GM19397 (cell line): ENCODE results near the gene SPRY2.
A peak's percentile ranks its signal among the peaks of the same experiment; 100 is the strongest.

Experiments used
- ATAC-seq: cut with Tn5 transposase; IDR thresholded peaks from one replicate; pipeline ENCODE4 v1.9.1; 2021; ENCODE audit warnings: mild to moderate bottlenecking, moderate library complexity; ENCODE audit not compliant: unreplicated experiment

SPRY2 gene, protein sequence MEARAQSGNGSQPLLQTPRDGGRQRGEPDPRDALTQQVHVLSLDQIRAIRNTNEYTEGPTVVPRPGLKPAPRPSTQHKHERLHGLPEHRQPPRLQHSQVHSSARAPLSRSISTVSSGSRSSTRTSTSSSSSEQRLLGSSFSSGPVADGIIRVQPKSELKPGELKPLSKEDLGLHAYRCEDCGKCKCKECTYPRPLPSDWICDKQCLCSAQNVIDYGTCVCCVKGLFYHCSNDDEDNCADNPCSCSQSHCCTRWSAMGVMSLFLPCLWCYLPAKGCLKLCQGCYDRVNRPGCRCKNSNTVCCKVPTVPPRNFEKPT

GRCh38 chr13:80341101-80341755 is at the start of gene SPRY2:
SPRY2 (minus strand) TSS chr13:80341126; CDS start chr13:80337705, 3,421 bp downstream.
- ATAC-seq = peak; percentile 52

GRCh38 chr13:80390338-80390737 is 49.4 kb upstream of the SPRY2 start:
- ATAC-seq = no peak

DNA sequence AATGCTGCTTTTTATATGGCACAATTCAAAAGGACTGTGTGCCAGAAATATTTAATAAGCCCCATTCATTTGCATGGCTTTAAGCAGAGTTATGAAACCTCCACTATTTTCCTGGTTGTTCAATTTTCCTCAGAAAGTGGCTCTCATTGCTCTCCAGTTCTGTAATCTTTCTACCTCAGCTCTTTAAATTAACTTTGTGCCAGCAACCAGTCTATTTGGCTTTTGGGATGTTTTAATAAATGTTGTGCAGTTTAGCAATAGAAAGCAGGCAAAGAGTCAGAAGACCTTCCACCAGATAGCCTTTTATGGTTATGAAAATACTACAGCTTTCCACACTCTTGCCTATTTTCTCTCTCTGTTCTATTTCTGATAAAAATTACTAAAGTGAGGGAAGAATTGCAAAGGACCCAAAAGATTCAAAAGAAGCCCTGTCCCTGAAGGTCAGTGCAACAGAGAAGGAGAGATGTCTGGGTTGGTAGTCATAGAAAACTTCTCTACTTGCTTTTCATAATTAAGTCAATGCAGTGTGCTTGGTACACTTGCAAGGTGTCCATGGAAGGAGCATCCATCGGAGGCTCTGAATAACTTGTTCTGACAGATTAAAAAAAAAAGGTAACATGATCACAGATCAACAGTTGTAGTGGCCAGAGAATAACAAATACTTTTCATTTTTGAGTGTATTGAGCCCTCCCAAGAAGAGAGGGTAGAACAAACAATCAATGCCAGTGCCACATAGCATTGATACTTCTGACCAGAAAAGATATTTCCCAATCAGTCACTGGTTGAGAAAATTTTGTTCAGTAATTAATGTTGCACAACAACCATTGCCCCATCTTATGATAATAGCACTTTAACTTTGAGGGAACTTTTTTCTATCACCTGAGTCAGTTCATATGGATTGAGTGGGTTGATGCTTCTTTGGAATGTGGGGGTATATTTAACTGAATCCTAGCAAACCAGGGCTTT is 48.4 kb upstream of the SPRY2 start:
- ATAC-seq = no peak

GRCh38 chr13:80388506-80388905 is 47.6 kb upstream of the SPRY2 start:
- no peak for ATAC-seq

DNA sequence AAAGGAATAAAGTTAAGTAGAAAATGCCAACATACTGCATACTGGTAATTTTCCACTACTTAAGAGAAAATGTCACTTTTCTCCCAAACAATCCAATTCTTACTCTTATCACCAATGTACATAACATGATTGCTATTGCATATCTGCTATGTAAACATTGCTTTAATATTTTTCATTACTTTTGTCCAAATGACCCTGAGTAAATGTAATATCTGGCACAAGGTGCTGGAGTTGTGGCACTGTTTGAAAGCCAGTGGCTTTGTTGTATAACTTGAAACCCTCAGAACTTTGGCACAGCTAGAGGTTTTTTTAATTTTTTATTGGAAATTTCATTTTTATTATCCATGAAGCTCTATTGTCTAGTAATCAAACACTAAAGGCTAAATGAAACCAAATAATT is 45.7 kb upstream of the SPRY2 start:
- ATAC-seq = no peak

GRCh38 chr13:80386002-80386401 is 45.1 kb upstream of the SPRY2 start:
- no peak for ATAC-seq

DNA sequence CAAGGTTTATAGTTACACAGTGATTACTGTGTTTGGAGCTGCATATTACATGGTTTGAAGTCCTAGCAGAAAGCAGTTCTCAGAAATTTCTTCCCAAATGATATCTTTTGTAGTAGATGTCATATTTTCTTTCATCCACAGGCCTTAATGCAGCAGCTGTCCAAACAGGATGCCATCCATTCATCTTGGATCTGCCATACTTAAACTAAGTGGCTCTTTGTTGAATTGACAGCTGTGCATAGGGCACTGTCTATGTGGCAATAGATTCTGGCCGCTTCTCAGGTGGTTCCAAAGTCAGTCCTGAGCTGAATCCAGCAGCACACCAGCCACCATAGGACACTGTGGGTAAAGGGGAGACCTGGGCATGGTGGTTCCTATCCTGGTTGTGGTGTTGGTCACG is 41.6 kb upstream of the SPRY2 start:
- no peak for ATAC-seq

DNA sequence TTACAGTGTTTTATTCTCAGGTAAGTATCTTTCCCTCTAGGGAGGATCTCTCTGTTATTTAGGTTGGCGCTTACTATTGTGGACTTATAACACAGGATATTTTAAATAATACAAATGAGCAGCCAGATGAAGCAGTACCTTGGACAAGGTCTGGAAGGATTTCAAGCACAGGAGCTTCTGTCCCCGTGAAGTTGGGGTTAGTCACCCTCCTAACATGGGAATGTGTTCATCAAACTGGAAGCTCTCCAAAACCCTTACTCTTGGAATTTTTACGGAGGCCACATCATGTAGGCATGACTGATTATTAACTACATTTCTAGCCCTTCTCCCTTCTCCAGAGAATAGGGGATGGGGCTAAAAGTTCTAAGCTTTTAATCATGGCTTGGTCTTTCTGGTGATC is 38.3 kb upstream of the SPRY2 start:
- no peak for ATAC-seq

DNA sequence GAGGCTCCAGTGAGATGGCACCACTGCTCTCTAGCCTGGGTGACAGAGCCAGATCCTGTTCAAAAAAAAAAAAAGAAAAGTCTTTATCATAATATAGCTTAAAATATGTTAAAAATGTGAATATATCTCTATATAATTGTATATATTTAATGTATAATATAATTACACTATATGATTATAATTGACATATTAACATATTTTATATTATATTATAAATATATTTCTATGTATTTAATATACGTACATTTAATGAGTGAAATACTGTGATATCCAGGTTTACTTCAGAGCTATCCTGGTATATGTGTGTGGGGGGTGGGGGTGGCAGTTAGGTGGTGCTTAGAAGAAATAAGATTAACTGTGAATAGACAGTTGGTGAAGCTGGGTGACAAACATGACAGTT is 35.6 kb upstream of the SPRY2 start:
- ATAC-seq = no peak

- ATAC-seq = no peak
These were observed 34.0 kb upstream of the SPRY2 start for GRCh38 chr13:80374901-80375300.

DNA sequence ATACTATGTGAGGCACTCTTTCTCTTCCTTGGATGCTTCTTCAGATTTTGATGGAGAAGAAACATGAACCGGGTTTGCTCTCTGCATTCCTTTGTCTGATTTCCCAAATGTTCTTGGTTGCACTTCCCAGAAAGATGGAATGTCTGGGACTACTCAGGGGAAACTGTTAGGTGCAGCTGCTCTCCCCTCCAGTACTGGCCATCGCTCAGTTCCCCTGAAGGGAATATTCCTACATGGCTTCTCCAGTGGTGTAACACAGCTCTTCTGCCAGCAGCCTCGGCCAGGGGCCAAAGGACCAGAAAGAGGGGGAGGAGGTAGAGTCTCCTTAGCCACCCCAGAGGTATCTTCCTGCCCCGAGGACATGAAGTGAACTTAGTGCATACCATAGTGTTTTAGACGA is 33.5 kb upstream of the SPRY2 start:
- ATAC-seq = no peak

GRCh38 chr13:80371840-80372509 is 31.0 kb upstream of the SPRY2 start:
- ATAC-seq = no peak

GRCh38 chr13:80367473-80367872 is 26.5 kb upstream of the SPRY2 start:
- no peak for ATAC-seq

DNA sequence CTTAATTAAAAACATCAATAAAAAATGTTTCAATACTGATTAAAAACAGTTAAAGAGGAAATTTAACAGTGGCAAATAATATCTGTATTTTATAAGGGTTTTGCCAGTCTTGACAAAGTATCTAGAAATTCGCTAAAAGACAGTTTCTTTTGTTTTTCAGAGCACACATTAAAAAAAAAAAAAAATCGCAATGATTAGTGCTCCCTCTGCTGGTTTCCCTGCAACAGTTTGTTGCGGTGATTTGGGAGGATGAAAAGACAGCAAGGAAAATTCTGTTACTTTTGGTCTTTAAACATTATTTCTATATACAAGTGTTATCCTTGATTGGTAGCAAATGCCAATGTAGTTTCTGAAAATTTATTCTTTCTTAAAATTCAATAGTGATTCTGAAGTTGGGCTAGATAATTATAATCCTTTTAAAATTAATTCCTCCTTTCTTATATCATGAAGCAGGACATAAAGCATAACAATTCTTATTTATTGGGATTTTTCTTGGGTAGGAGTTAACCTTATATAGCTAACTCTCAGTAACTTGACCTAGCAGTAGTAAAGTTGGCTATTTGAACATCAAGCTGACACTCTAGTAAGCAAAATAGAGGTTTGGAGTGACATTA is 23.1 kb upstream of the SPRY2 start:
- no peak for ATAC-seq

DNA sequence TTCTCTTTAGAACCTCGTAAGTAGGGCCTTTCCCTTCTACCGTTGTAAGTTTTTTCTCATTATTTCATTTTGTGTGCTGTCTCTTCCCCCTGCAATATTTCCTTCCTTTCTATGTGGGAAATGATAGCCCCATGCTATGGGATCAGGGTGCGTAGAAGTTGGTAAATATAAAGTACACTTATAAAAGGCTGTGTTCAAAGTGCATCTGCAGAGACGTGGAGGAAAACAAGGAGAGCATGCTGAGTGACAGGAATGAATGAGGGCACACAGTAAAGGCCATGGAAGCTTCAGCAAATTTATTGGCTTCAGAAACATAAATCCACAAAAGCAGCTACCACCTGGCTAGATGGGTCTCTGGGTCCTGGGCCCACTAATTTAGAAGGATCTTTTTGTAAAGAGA is 21.6 kb upstream of the SPRY2 start:
- no peak for ATAC-seq

DNA sequence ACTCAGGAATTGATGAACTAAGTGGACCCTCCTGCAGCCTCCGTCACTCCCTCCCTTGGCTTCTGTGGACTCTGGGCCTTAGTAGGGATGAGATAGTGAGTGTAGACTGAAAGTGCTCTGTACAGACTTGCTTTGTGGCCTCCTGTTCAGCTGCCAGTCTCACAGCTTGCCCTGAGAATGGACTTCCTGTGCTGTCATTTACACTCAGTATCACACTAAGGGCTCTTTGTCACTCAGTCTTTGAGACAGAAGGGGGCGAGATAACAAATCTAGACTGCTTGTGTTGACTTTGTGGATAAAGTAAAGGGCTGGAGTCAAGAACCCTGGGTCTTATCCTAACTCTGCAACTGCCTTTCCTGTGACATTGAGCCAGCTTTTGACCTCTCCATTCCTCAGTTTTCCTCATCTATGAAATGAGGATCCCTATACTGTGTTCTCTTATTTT is 21.0 kb upstream of the SPRY2 start:
- peak; percentile 92 for ATAC-seq

GRCh38 chr13:80361298-80361697 is 20.4 kb upstream of the SPRY2 start:
- no peak for ATAC-seq

GRCh38 chr13:80360453-80360800 is 19.5 kb upstream of the SPRY2 start:
- ATAC-seq = no peak

DNA sequence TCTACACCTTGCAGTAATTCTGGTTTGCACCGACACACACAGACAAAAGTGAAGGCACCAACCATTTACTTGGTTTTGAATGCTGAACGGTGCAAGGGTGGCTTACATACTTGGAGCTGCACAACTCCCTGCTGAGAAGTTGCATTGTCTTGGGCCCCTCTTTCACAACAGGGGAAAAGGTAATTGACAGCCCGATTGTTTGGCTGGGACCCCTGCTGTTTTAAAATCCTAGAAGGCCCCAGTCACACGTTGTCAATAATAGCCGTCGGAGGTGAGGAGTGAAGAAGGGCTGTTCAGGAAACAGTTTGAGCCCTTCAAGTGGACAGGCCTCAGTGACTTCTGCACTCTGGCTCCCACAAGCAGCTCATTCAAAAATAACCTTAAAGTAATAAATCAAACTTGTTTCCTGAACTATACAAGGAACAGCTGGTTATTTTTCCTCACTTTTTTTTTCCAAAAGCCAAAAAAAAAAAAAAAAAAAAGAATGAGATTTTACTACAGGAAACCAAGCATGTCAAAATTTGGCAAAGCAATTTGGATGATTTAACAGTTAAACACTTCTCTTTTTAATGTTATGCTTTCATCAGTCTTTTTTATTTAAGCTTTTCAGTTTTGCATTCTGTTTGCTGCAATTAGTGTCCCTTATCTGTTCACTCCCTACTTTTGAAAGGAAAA is 19.0 kb upstream of the SPRY2 start:
- no peak for ATAC-seq

- ATAC-seq = no peak
These were observed 18.5 kb upstream of the SPRY2 start for GRCh38 chr13:80359414-80359777.
